Activated CD4-positive, alpha-beta T cell treated with anti-CD3 and anti-CD28 coated beads, Interleukin-2, amount 10 ng/mL, durations not matched to agents 7 days and 5 days (primary cell): Measurements from ENCODE around the gene FUT4. TPM values are rescaled to one million over a fixed set of nuclear protein-coding genes. Genes with fewer than 3 reads are reported as not detected.

Experiments
- CTCF ChIA-PET: fragments of 350-600 bp; sonication (Branson Sonifier 250); formaldehyde crosslinking; loops from one replicate; lab custom pipeline; 2021; ENCODE audit warnings: antibody characterized with exemption; lab: Charles Lee
- POLR2A ChIA-PET: fragments of 350-600 bp; sonication (Branson Sonifier 250); formaldehyde crosslinking; loops from one replicate; lab custom pipeline; 2021; ENCODE audit warnings: antibody characterized with exemption; lab: Charles Lee
- DNase-seq: peaks from one replicate; pipeline ENCODE4 v3.0.0-alpha.2; 2020
- H3K27ac Mint-ChIP-seq: one replicate; pipeline ENCODE4 v1.8.0; 2021; ENCODE audit warnings: mild to moderate bottlenecking, moderate library complexity, mixed read lengths
- H3K27me3 Mint-ChIP-seq: one replicate; pipeline ENCODE4 v1.8.0; 2021; ENCODE audit warnings: mixed read lengths
- H3K36me3 Mint-ChIP-seq: one replicate; pipeline ENCODE4 v1.8.0; 2021; ENCODE audit warnings: low read depth, mixed read lengths
- H3K4me1 Mint-ChIP-seq: one replicate; pipeline ENCODE4 v1.8.0; 2021; ENCODE audit warnings: mixed read lengths
- H3K4me3 Mint-ChIP-seq: one replicate; pipeline ENCODE4 v1.8.0; 2021; ENCODE audit warnings: mild to moderate bottlenecking, moderate library complexity, mixed read lengths
- H3K9me3 Mint-ChIP-seq: one replicate; pipeline ENCODE4 v1.8.0; 2021; ENCODE audit warnings: mixed read lengths
- total RNA-seq, 2 experiments: library from RNA; stranded (reverse); gene quantifications; one replicate each; pipeline ENCODE4 v1.2.3, GENCODE V29; 2021

The FUT4 gene
- total RNA-seq, 2 experiments from 2014 or later: 7.1 to 7.8 TPM

- H3K4me3 Mint-ChIP-seq: no peak overlapping the region
- no peaks in the 10 kb centered on the region for H3K4me1 Mint-ChIP-seq
- peaks cover 21% of the 10 kb centered on the region for H3K27me3 Mint-ChIP-seq
- no peaks in the 10 kb centered on the region for H3K9me3 Mint-ChIP-seq
- DNase-seq: no peak
- no peak overlapping the region for H3K27ac Mint-ChIP-seq
- POLR2A ChIA-PET: no interaction called here
- no peaks in the 10 kb centered on the region for H3K36me3 Mint-ChIP-seq
- CTCF ChIA-PET: no interaction called here
Observed at GRCh38 chr11:94518300-94518699, 25.4 kb upstream of the FUT4 start.

DNA sequence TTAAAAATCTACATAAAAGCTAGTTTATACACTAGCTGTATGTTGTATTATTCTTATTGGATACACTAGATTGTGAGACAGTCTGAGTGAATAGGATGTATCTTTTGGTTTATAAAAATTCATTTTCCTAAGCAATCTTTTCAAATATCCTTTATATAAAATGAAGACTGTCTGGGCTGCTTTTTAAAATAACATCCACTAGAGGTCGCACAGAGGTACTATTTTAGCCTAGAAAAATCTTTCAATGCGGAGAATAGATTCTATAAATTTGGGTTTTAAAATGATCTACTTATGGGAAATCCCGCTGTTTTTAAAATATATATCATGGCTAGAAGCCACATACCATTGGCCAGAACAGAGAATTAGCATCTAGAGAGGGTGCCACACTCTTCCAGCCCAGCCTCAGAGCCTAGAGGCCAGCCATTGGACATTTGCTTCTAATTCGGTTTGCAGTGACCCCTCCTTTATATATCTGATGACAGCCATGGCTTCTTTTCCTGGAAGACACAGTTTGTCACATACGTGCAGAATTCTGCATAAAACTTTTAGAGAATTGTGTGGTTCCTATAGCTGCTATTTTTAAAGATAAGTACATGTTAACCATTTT lies 24.1 kb upstream of the FUT4 start:
- ChIA-PET CTCF (interaction anchor here (0.9 kb wide), 1 partner anchor 624 kb away, joined by 3 read pairs; no protein-coding TSS in a partner anchor), POLR2A (no interaction called here)
- Mint-ChIP-seq H3K4me3 (no peak overlapping the region), H3K36me3 (no peaks in the 10 kb centered on the region), H3K27me3 (peaks cover 15% of the 10 kb centered on the region), H3K9me3 (no peaks in the 10 kb centered on the region), H3K27ac (no peak overlapping the region), H3K4me1 (no peaks in the 10 kb centered on the region)
- peak; percentile 24 for DNase-seq

DNA sequence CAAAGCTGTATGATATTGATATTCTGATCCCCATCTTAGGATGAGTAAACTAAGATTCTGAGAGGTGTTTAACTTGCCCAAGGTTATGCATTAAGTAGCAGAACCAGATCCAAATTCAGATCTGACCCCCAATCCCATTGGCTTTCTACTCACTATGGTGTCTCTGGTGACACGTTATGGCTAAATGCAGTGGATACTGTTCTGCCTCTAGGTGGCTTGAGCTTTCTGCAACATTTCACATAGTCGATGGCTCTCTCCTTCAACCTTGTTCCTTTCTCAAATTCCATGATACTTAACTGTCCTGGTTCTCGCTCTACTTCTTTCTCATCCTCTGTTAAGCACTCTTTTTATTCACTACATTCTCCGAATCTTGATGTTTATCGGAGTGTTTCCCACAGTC lies 22.0 kb upstream of the FUT4 start:
- no peaks in the 10 kb centered on the region for H3K36me3 Mint-ChIP-seq
- ChIA-PET CTCF (interaction anchor here (0.8 kb wide), 1 partner anchor 15 kb away, joined by 3 read pairs; no protein-coding TSS in a partner anchor), POLR2A (no interaction called here)
- H3K27me3 Mint-ChIP-seq: peaks cover 9% of the 10 kb centered on the region
- no peaks in the 10 kb centered on the region for H3K9me3 Mint-ChIP-seq
- no peak overlapping the region for H3K27ac Mint-ChIP-seq
- H3K4me3 Mint-ChIP-seq: no peak overlapping the region
- no peak for DNase-seq
- H3K4me1 Mint-ChIP-seq: no peaks in the 10 kb centered on the region

DNA sequence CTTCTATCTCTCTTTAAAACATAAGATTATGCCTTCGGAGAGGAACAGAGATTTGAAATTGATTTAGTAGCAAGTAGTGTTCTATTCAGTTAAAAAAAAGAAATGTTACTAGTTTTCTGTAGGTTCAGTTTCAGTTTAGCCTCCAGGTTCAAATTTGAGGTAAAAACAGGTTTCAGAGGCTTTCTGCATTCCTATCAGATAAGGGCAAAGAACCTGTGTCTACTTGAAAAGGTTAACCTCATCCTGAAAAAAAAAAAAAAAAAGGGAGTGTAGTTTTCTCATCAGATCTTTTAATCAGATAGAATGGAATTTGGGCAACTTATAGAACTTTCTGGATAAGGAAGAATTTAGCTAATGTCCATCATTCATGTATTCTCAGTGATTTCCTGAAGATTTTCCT lies 19.4 kb upstream of the FUT4 start:
- no peak for DNase-seq
- no peak overlapping the region for H3K4me3 Mint-ChIP-seq
- no peaks in the 10 kb centered on the region for H3K4me1 Mint-ChIP-seq
- ChIA-PET CTCF (no interaction called here), POLR2A (no interaction called here)
- H3K9me3 Mint-ChIP-seq: no peaks in the 10 kb centered on the region
- no peak overlapping the region for H3K27ac Mint-ChIP-seq
- H3K36me3 Mint-ChIP-seq: no peaks in the 10 kb centered on the region
- peaks cover 26% of the 10 kb centered on the region for H3K27me3 Mint-ChIP-seq

GRCh38 chr11:94525546-94526324 lies 18.0 kb upstream of the FUT4 start:
- DNase-seq: no peak
- H3K4me3 Mint-ChIP-seq: no peak overlapping the region
- POLR2A ChIA-PET: no interaction called here
- H3K9me3 Mint-ChIP-seq: no peaks in the 10 kb centered on the region
- no peaks in the 10 kb centered on the region for H3K4me1 Mint-ChIP-seq
- CTCF ChIA-PET: no interaction called here
- H3K36me3 Mint-ChIP-seq: no peaks in the 10 kb centered on the region
- no peak overlapping the region for H3K27ac Mint-ChIP-seq
- H3K27me3 Mint-ChIP-seq: peaks cover 26% of the 10 kb centered on the region

DNA sequence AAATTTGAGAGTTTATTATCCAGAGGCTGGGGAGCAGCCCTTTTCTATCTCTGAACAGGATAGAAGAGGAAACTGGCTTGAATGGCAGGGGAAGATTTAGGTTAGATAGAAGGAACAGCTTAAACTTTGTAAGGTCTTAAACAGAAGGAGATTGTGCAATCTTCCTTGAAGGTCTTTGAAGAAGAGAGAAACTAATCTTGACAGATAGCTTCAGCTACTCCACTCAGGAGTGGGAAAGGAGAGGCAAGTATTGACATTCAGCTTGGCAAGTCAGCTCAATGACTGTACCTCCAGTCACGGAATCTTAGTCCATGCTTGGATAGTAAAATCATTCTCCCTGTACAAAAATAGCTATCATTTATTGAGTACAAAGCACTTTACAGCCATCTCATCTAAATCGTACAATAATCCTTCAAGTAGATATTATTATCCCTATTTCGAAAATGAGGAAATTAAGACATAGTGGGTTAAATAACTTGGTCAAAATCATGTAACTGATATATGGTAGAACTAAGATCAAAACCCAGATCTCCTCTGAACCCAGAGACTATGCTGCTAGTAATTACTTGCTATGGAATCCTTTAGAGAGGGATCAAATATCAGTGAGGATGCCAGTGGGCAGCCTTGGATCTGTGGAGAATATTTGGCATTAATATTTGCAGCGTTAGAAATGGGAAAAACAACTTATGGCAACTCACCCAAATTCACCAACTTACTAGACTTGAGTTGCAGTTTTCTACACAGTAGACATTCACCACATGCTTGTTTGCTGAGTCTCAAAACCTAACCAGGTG lies 16.9 kb upstream of the FUT4 start:
- CTCF ChIA-PET: no interaction called here
- DNase-seq: no peak
- H3K4me3 Mint-ChIP-seq: no peak overlapping the region
- H3K27me3 Mint-ChIP-seq: peaks cover 31% of the 10 kb centered on the region
- POLR2A ChIA-PET: no interaction called here
- no peak overlapping the region for H3K27ac Mint-ChIP-seq
- H3K9me3 Mint-ChIP-seq: no peaks in the 10 kb centered on the region
- H3K36me3 Mint-ChIP-seq: no peaks in the 10 kb centered on the region
- H3K4me1 Mint-ChIP-seq: no peaks in the 10 kb centered on the region

- H3K27me3 Mint-ChIP-seq: peaks cover 38% of the 10 kb centered on the region
- H3K4me3 Mint-ChIP-seq: no peak overlapping the region
- ChIA-PET CTCF (no interaction called here), POLR2A (no interaction called here)
- no peak overlapping the region for H3K27ac Mint-ChIP-seq
- DNase-seq: no peak
- no peaks in the 10 kb centered on the region for H3K36me3 Mint-ChIP-seq
- no peaks in the 10 kb centered on the region for H3K4me1 Mint-ChIP-seq
- H3K9me3 Mint-ChIP-seq: no peaks in the 10 kb centered on the region
Observed at GRCh38 chr11:94528551-94528950, 15.2 kb upstream of the FUT4 start.

DNA sequence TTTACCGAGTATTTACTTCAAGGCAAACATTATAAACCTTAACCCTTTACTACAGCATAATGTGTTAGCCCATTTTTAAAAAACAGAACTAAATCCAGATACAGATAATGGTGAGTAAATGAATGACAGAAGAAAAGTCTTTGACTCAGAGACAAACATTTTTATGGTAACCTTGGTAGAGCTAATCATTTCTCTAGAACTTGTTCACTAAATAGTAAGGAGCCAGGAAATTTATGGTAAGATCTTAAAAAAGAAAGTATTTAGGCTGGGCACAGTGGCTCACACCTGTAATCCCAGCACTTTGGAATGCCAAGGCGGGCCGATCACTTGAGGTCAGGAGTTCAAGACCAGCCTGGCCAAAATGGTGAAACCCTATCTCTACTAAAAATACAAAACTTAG lies 11.5 kb upstream of the FUT4 start:
- Mint-ChIP-seq H3K4me3 (no peak overlapping the region), H3K9me3 (no peaks in the 10 kb centered on the region), H3K27me3 (peaks cover 43% of the 10 kb centered on the region), H3K36me3 (no peaks in the 10 kb centered on the region), H3K4me1 (no peaks in the 10 kb centered on the region), H3K27ac (no peak overlapping the region)
- CTCF ChIA-PET: no interaction called here
- DNase-seq: no peak
- POLR2A ChIA-PET: no interaction called here

DNA sequence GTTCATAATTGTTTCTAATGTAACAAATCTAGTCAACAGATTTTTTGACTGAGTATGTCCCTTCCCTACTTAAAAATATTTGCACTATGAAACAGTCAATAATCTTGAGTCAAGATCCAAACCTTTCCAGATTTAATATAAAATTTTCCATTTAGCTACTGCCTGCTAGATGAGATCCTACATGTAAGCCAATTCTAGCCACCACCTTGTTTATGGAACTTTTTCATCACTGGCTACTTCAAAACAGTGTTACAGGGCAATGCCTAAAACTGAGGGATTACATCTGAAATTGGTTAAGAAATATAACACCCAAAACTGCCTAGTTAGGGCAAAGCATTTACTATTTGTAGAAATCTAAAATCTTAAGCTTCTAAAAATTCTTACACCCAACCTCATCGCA lies 10.5 kb upstream of the FUT4 start:
- Mint-ChIP-seq H3K27ac (no peak overlapping the region), H3K4me3 (no peak overlapping the region), H3K36me3 (no peaks in the 10 kb centered on the region), H3K27me3 (peaks cover 44% of the 10 kb centered on the region), H3K9me3 (no peaks in the 10 kb centered on the region), H3K4me1 (no peaks in the 10 kb centered on the region)
- POLR2A ChIA-PET: no interaction called here
- DNase-seq: no peak
- CTCF ChIA-PET: no interaction called here

GRCh38 chr11:94533696-94534630 lies 9.8 kb upstream of the FUT4 start:
- Mint-ChIP-seq H3K4me3 (no peak overlapping the region), H3K36me3 (no peaks in the 10 kb centered on the region), H3K4me1 (no peaks in the 10 kb centered on the region), H3K9me3 (no peaks in the 10 kb centered on the region), H3K27me3 (peaks cover 38% of the 10 kb centered on the region), H3K27ac (no peak overlapping the region)
- POLR2A ChIA-PET: interaction anchor here (0.6 kb wide), 1 partner anchor 10 kb away, joined by 4 read pairs; the partner anchor contains the start of gene FUT4
- CTCF ChIA-PET: no interaction called here
- no peak for DNase-seq

DNA sequence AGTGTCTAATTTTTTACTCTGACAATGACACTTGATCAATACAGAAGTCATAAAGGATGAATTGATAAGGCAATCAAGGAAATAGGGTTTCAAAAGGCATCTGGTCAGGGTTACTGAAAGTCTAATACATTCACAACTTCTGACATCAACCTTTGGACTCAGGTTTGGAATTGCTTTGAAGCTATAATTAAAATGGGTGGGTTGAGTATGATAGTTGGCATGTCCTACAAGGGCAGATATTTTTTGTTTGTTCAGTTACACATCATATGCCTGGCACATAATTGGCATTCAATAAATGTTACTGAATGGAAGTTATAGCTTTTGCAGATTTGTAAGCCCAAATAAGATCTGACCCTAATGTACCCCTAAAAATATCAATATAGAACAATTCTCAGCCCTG lies 7.3 kb upstream of the FUT4 start:
- Mint-ChIP-seq H3K4me1 (peaks cover 4% of the 10 kb centered on the region), H3K27ac (no peak overlapping the region), H3K36me3 (no peaks in the 10 kb centered on the region), H3K9me3 (no peaks in the 10 kb centered on the region), H3K27me3 (peaks cover 33% of the 10 kb centered on the region), H3K4me3 (no peak overlapping the region)
- DNase-seq: no peak
- ChIA-PET POLR2A (no interaction called here), CTCF (interaction anchor here (1.3 kb wide), 1 partner anchor 15 kb away, joined by 3 read pairs; no protein-coding TSS in a partner anchor)

DNA sequence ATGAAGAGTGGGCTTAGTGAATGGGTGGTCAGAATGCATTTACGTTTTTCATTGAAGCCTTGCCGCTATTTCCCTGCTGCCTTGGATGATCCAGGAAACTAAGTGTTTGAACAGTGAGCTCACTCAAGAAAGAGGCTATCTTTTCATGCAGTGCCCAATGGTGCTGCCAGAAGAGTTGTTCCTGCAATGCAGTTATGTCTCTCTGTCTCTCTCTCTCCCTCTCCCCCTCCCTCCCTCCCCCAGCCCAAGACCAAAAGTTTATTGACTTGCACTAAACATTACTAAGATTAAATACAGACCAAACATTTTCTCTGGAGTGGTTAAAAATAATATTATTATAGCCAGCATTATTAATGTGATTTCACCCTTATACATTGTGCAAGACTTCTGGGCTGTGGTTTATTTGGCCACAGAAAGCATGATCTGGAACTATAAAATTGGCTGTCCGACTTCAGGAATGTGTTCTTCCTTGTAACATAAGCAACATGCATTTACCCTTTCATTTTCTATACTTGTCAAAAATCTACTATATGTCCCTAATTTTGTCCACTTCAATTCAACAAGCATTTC lies 6.6 kb upstream of the FUT4 start:
- H3K4me1 Mint-ChIP-seq: peaks cover 4% of the 10 kb centered on the region
- H3K27me3 Mint-ChIP-seq: peaks cover 31% of the 10 kb centered on the region
- no peak for DNase-seq
- ChIA-PET POLR2A (no interaction called here), CTCF (interaction anchor here (1.3 kb wide), 1 partner anchor 15 kb away, joined by 3 read pairs; no protein-coding TSS in a partner anchor)
- no peaks in the 10 kb centered on the region for H3K36me3 Mint-ChIP-seq
- H3K27ac Mint-ChIP-seq: no peak overlapping the region
- no peaks in the 10 kb centered on the region for H3K9me3 Mint-ChIP-seq
- no peak overlapping the region for H3K4me3 Mint-ChIP-seq
